ENCODE data around the gene RAB42. TPM values are rescaled to one million over a fixed set of nuclear protein-coding genes. Genes with fewer than 3 reads are reported as not detected.

The RAB42 gene
- total RNA-seq, 1 donor from 2014 or later = 2.1 TPM

GRCh38 chr1:28578696-28579218 lies 13.3 kb upstream of the RAB42 start:
- H3K27ac ChIP-seq (ENCODE audit: low read depth, low read length) = no peak overlapping the region
- peak overlapping the region; percentile 93 for H3K4me2 ChIP-seq (ENCODE audit: low read length)
- peak overlapping the region; percentile 45 for H3K4me3 Mint-ChIP-seq (ENCODE audit: unreplicated experiment)
- FAIRE-seq (no peak), DNase-seq (ENCODE audit: low read depth) (no peak)
- peaks cover 48% of the 10 kb centered on the region for H4K20me1 ChIP-seq (ENCODE audit: insufficient read depth, low read length)
- peaks cover 18% of the 10 kb centered on the region for H3K36me3 Mint-ChIP-seq (ENCODE audit: low read depth, unreplicated experiment)
- no peaks in the 10 kb centered on the region for H3K9me3 Mint-ChIP-seq (ENCODE audit: unreplicated experiment)
- H3K4me1 ChIP-seq (ENCODE audit: insufficient read depth, low read length) = peaks cover 15% of the 10 kb centered on the region
- no peak overlapping the region for H3K4me3 ChIP-seq (ENCODE audit: insufficient read depth, low read depth, low read length)
- no peaks in the 10 kb centered on the region for H3K27me3 ChIP-seq (ENCODE audit: insufficient read depth, low read length)
- H3K36me3 ChIP-seq (ENCODE audit: insufficient read depth, low read length) = peaks cover 38% of the 10 kb centered on the region
- no peak overlapping the region for H2AFZ ChIP-seq (ENCODE audit: low read depth, low read length)
- H3K27ac Mint-ChIP-seq (ENCODE audit: unreplicated experiment) = peak overlapping the region; percentile 53
- no peaks in the 10 kb centered on the region for H3K9me3 ChIP-seq (ENCODE audit: insufficient read depth, low read depth, low read length)
- H3K79me2 ChIP-seq (ENCODE audit: insufficient read depth, low read length) = peaks cover 32% of the 10 kb centered on the region
- H3K4me1 Mint-ChIP-seq (ENCODE audit: low read depth, unreplicated experiment) = peaks cover 18% of the 10 kb centered on the region
- peak overlapping the region; percentile 90 for H3K9ac ChIP-seq (ENCODE audit: low read length)
- no peaks in the 10 kb centered on the region for H3K27me3 Mint-ChIP-seq (ENCODE audit: low read depth, unreplicated experiment)
- TF ChIP-seq EZH2 (IDR thresholded peaks at IDR 0.05; ENCODE audit: insufficient read depth, low read length) = no peak
- TF ChIP-seq CTCF (IDR thresholded peaks at IDR 0.05; ENCODE audit: insufficient read depth, low read depth, low read length) = no peak

GRCh38 chr1:28579401-28579800 lies 12.7 kb upstream of the RAB42 start:
- no peaks in the 10 kb centered on the region for H3K27me3 ChIP-seq (ENCODE audit: insufficient read depth, low read length)
- peak overlapping the region; percentile 97 for H3K4me3 Mint-ChIP-seq (ENCODE audit: unreplicated experiment)
- no peak overlapping the region for H2AFZ ChIP-seq (ENCODE audit: low read depth, low read length)
- peaks cover 18% of the 10 kb centered on the region for H3K36me3 Mint-ChIP-seq (ENCODE audit: low read depth, unreplicated experiment)
- H4K20me1 ChIP-seq (ENCODE audit: insufficient read depth, low read length) = peaks cover 48% of the 10 kb centered on the region
- peaks cover 32% of the 10 kb centered on the region for H3K79me2 ChIP-seq (ENCODE audit: insufficient read depth, low read length)
- H3K9me3 Mint-ChIP-seq (ENCODE audit: unreplicated experiment) = no peaks in the 10 kb centered on the region
- DNase-seq (ENCODE audit: low read depth) = no peak
- TF ChIP-seq CTCF (IDR thresholded peaks at IDR 0.05; ENCODE audit: insufficient read depth, low read depth, low read length) = no peak
- TF ChIP-seq EZH2 (IDR thresholded peaks at IDR 0.05; ENCODE audit: insufficient read depth, low read length) = no peak
- no peaks in the 10 kb centered on the region for H3K27me3 Mint-ChIP-seq (ENCODE audit: low read depth, unreplicated experiment)
- no peak for FAIRE-seq
- H3K9ac ChIP-seq (ENCODE audit: low read length) = peak overlapping the region; percentile 90
- H3K4me1 ChIP-seq (ENCODE audit: insufficient read depth, low read length) = peaks cover 15% of the 10 kb centered on the region
- H3K4me1 Mint-ChIP-seq (ENCODE audit: low read depth, unreplicated experiment) = peaks cover 18% of the 10 kb centered on the region
- peak overlapping the region; percentile 98 for H3K4me3 ChIP-seq (ENCODE audit: insufficient read depth, low read depth, low read length)
- H3K4me2 ChIP-seq (ENCODE audit: low read length) = peak overlapping the region; percentile 93
- peak overlapping the region; percentile 38 for H3K27ac Mint-ChIP-seq (ENCODE audit: unreplicated experiment)
- H3K9me3 ChIP-seq (ENCODE audit: insufficient read depth, low read depth, low read length) = no peaks in the 10 kb centered on the region
- peaks cover 36% of the 10 kb centered on the region for H3K36me3 ChIP-seq (ENCODE audit: insufficient read depth, low read length)
- H3K27ac ChIP-seq (ENCODE audit: low read depth, low read length) = no peak overlapping the region

All from astrocyte (in vitro differentiated cells and primary cell).